Measurements from ENCODE around the gene CDS2.

Gene CDS2

GRCh38 chr20:5221061-5221430 is 94.2 kb downstream of the CDS2 start:
- H3K27ac Mint-ChIP-seq = no peak overlapping the region
- no peaks in the 10 kb centered on the region for H3K9me3 Mint-ChIP-seq
- peaks cover 7% of the 10 kb centered on the region for H3K27me3 Mint-ChIP-seq
- no peaks in the 10 kb centered on the region for H3K36me3 Mint-ChIP-seq
- H3K4me1 Mint-ChIP-seq = no peaks in the 10 kb centered on the region
- ATAC-seq = no peak
- H3K4me3 Mint-ChIP-seq = no peak overlapping the region

- Mint-ChIP-seq H3K27ac (no peak overlapping the region), H3K27me3 (peaks cover 7% of the 10 kb centered on the region), H3K36me3 (no peaks in the 10 kb centered on the region), H3K9me3 (no peaks in the 10 kb centered on the region), H3K4me1 (no peaks in the 10 kb centered on the region), H3K4me3 (no peak overlapping the region)
- no peak for ATAC-seq
These were observed 96.3 kb downstream of the CDS2 start for GRCh38 chr20:5222919-5223634.

GRCh38 chr20:5230544-5230943 is 103.7 kb downstream of the CDS2 start:
- H3K9me3 Mint-ChIP-seq = no peaks in the 10 kb centered on the region
- ATAC-seq = no peak
- no peak overlapping the region for H3K4me3 Mint-ChIP-seq
- no peak overlapping the region for H3K27ac Mint-ChIP-seq
- H3K4me1 Mint-ChIP-seq = no peaks in the 10 kb centered on the region
- peaks cover 9% of the 10 kb centered on the region for H3K27me3 Mint-ChIP-seq
- no peaks in the 10 kb centered on the region for H3K36me3 Mint-ChIP-seq

GRCh38 chr20:5234158-5234557 is 107.3 kb downstream of the CDS2 start:
- peaks cover 8% of the 10 kb centered on the region for H3K9me3 Mint-ChIP-seq
- H3K4me1 Mint-ChIP-seq = no peaks in the 10 kb centered on the region
- H3K36me3 Mint-ChIP-seq = no peaks in the 10 kb centered on the region
- peaks cover 38% of the 10 kb centered on the region for H3K27me3 Mint-ChIP-seq
- no peak for ATAC-seq
- H3K4me3 Mint-ChIP-seq = no peak overlapping the region
- no peak overlapping the region for H3K27ac Mint-ChIP-seq

- Mint-ChIP-seq H3K9me3 (peaks cover 8% of the 10 kb centered on the region), H3K27ac (no peak overlapping the region), H3K27me3 (peaks cover 46% of the 10 kb centered on the region), H3K36me3 (no peaks in the 10 kb centered on the region), H3K4me1 (no peaks in the 10 kb centered on the region), H3K4me3 (no peak overlapping the region)
- ATAC-seq = no peak
These were observed 108.2 kb downstream of the CDS2 start for GRCh38 chr20:5234978-5235377.
